ENCODE results near the gene ACTR3.
"Not testable (repeated sequence)": the region's sequence is repeated elsewhere in the genome, so short reads cannot be mapped to it uniquely, and the experiment has no call there.

The ACTR3 gene

GRCh38 chr2:113889471-113890252 lies at the start of gene ACTR3:
Gene ACTR3, plus strand, starts transcription at chr2:113890089. Its CDS starts 191 bp downstream, at chr2:113890280.
- in situ Hi-C loops (cut with MboI; ENCODE audit: low sequenced_read_pairs): no loop called here

- in situ Hi-C loops (cut with MboI; ENCODE audit: low sequenced_read_pairs): no loop called here
Measured at GRCh38 chr2:113840518-113840917, 49.4 kb upstream of the ACTR3 start.

- in situ Hi-C loops (cut with MboI; ENCODE audit: low sequenced_read_pairs): no loop called here
Measured at GRCh38 chr2:113842919-113843736, 46.8 kb upstream of the ACTR3 start.

DNA sequence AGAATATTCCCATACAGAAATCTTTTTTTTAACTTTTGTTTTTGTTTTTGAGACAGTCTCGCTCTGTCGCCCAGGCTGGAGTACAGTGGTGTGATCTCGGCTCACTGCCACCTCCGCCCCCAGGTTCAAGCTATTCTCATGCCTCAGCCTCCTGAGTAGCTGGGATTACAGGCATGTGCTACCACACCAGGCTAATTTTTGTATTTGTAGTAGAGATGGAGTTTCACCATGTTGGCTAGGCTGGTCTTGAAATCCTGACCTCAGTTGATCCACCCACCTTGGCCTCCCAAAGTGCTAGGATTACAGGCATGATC lies 46.2 kb upstream of the ACTR3 start:
- in situ Hi-C loops (cut with MboI; ENCODE audit: low sequenced_read_pairs): not testable (repeated sequence)

- in situ Hi-C loops (cut with MboI; ENCODE audit: low sequenced_read_pairs): no loop called here
Measured at GRCh38 chr2:113845261-113845660, 44.6 kb upstream of the ACTR3 start.

GRCh38 chr2:113845796-113846195 lies 44.1 kb upstream of the ACTR3 start:
- in situ Hi-C loops (cut with MboI; ENCODE audit: low sequenced_read_pairs): not testable (repeated sequence)

GRCh38 chr2:113846429-113846828 lies 43.5 kb upstream of the ACTR3 start:
- in situ Hi-C loops (cut with MboI; ENCODE audit: low sequenced_read_pairs): no loop called here

DNA sequence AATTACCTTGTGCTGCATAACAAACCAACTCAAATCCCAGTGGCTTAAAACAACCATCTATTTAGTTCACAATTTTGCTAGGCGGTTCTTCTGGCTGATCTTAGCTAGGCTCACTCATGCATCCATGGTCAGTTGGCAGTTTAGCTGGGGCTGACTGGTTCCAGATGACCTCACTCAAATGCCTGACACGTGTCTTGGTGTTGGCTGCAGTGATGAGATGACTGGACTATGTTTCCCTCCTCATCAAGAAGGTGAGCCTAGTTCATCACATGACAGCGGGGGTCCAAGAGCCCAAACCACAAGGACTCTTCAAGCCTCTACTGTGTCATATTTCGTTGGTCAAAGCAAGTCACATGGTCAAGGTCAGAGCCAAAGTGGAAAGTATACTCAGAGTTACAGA lies 42.7 kb upstream of the ACTR3 start:
- in situ Hi-C loops (cut with MboI; ENCODE audit: low sequenced_read_pairs): no loop called here

DNA sequence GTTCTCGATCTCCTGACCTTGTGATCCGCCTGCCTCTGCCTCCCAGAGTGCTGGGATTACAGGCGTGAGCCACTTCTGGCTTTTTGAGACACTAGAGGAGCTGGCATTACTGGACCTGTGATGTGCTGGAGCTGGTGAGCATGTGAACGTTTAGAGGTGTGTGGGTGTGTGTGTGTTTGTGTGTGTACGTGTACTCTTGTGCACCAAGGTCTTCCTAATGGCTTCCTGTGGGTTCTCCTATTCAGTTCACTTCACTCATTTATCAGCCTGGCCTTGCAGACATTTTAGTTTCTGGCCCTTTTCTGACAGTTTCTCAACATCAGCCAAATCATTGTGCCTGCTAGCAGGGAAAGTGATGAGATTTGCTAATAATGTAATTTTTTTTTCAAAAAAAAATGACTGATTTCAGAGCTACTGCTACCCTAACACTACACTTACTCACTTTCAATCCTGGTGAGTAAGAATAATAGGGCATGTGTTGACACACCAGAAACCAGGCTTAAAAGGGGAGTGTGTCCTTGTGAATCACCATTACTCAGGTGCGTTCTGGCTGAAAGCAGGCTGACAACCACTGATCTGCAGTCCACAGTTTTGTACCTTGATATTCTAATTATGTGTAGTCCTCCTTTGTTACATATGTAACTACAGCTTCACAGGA lies 41.0 kb upstream of the ACTR3 start:
- in situ Hi-C loops (cut with MboI; ENCODE audit: low sequenced_read_pairs): no loop called here

GRCh38 chr2:113850687-113851086 lies 39.2 kb upstream of the ACTR3 start:
- in situ Hi-C loops (cut with MboI; ENCODE audit: low sequenced_read_pairs): no loop called here

- in situ Hi-C loops (cut with MboI; ENCODE audit: low sequenced_read_pairs): no loop called here
Measured at GRCh38 chr2:113851640-113852039, 38.2 kb upstream of the ACTR3 start.

DNA sequence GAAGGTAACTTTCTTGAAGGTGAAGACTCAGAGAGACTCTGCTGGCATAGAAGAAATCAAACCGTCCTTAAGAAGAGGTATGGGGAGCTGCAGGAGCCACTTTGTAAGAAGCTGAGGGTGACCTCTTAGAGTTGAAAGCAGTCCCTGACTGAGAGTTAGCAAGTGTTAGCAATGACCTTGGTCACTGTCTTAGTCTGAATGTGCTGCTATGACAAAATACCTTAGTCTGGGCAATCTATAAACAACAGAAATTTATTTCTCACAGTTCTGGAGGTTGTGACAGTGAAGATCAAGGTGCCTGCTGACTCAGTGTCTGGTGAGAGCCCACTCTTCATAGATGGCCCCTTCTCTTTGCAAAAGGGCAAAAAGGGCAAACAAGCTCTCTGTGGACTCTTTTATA lies 35.7 kb upstream of the ACTR3 start:
- in situ Hi-C loops (cut with MboI; ENCODE audit: low sequenced_read_pairs): no loop called here

GRCh38 chr2:113854970-113855740 lies 34.7 kb upstream of the ACTR3 start:
- in situ Hi-C loops (cut with MboI; ENCODE audit: low sequenced_read_pairs): no loop called here

DNA sequence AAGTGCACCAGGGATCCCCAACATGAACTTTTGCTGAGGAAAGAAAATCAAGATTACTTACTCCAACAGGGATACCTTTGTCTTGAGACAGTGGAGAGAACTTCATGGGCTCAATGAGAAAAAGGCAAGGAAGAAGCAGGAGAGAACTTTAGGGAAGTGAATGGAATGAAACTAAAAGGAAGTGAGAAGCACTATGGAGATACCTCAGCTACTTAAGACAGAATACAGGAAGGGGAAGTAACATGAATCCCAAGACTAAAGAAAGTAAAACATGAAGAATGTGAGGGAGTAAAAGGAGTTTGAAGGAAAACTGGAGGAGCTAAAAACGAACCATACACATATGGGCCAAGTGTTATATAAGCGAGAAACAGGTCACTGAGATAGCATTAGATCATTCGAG lies 32.4 kb upstream of the ACTR3 start:
- in situ Hi-C loops (cut with MboI; ENCODE audit: low sequenced_read_pairs): no loop called here

DNA sequence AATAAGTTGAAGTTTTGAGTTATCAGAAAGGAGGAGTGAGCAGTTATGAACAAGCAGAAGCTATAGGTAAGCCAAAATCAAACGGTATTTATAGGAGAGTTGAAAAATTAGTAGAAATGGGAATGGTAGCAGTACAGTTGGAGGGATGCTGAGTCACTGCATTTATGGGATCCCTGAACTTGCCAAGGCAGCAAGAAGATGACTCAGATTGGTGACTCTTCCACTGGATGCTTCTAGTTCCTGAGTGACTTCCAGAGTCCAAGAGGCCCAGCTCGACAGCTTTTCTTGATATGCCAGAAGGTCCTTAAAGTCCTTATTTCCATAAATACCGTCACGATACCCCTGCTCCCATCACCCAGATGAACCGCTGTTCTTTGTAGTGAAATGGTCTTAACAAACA lies 31.1 kb upstream of the ACTR3 start:
- in situ Hi-C loops (cut with MboI; ENCODE audit: low sequenced_read_pairs): no loop called here

DNA sequence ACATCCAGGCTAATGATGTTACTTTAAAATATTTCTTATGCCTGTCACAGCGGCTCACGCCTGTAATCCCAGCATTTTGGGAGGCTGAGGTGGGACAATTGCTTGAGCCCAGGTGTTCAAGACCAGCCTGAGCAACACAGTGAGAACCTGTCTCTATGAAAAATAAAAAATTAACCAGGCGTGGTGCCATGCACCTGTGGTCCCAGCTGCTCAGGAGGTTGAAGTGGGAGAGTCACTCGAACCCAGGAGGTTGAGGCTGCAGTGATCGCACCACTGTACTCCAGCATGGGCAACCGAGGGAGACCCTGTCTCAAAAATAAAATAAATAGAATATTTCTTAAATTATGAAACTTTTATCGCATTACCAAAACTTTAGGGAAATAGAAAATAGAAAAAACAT lies 28.1 kb upstream of the ACTR3 start:
- in situ Hi-C loops (cut with MboI; ENCODE audit: low sequenced_read_pairs): no loop called here

DNA sequence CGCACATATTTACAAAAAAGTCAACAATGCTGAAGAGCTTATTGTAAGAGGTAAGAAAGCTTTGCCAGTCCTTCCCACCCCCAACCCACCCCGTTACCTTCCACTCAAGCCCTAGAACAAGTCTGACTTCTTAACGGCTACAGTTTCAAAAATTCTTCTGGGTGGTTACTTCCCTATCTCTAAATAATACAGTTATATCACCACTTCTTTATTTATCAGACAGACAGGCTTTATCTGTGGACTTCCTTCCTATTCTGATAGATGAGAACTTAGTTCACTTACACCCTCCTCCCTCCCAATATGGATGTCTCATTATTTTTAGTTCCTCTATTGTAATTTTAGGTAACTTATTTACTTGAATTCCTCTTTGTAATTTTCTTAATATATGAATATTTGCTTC lies 26.7 kb upstream of the ACTR3 start:
- in situ Hi-C loops (cut with MboI; ENCODE audit: low sequenced_read_pairs): no loop called here

- in situ Hi-C loops (cut with MboI; ENCODE audit: low sequenced_read_pairs): no loop called here
Measured at GRCh38 chr2:113867571-113867970, 22.3 kb upstream of the ACTR3 start.

DNA sequence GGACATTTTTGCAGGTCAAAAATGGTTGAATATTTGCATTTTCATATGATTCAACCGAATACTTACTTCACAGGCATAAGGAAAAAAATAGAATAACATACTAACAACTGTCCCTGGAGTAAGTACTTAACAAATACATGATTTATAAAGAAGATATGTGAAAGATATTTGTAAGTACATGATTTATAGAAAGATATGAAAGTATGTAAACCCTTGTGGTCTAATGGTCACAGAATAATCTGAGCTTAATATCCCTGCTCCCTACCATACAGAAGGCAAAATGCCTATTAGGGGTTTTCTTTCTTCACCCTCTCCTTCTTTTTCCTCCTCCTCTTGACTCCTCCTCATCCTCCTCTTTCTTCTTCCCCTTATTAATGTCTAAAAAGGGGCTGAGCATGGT lies 20.6 kb upstream of the ACTR3 start:
- in situ Hi-C loops (cut with MboI; ENCODE audit: low sequenced_read_pairs): no loop called here

GRCh38 chr2:113872201-113872600 lies 17.7 kb upstream of the ACTR3 start:
- in situ Hi-C loops (cut with MboI; ENCODE audit: low sequenced_read_pairs): no loop called here

GRCh38 chr2:113873867-113874266 lies 16.0 kb upstream of the ACTR3 start:
- in situ Hi-C loops (cut with MboI; ENCODE audit: low sequenced_read_pairs): no loop called here

Data from HL-60/S4 treated with retinoic acid at 250 ng/mL for 4 days and 3 days (cell line).